CD4-positive, alpha-beta T cell treated with Interleukin-15 for 4 hours (primary cell): ENCODE data around the gene ZNF12.
"Not testable (repeated sequence)": the region's sequence is repeated elsewhere in the genome, so short reads cannot be mapped to it uniquely, and the experiment has no call there.

ENCODE experiments used
- DNase-seq: peaks from one replicate; pipeline ENCODE4 v3.0.0-alpha.2; 2020; ENCODE audit warnings: low spot score

The ZNF12 gene

DNA sequence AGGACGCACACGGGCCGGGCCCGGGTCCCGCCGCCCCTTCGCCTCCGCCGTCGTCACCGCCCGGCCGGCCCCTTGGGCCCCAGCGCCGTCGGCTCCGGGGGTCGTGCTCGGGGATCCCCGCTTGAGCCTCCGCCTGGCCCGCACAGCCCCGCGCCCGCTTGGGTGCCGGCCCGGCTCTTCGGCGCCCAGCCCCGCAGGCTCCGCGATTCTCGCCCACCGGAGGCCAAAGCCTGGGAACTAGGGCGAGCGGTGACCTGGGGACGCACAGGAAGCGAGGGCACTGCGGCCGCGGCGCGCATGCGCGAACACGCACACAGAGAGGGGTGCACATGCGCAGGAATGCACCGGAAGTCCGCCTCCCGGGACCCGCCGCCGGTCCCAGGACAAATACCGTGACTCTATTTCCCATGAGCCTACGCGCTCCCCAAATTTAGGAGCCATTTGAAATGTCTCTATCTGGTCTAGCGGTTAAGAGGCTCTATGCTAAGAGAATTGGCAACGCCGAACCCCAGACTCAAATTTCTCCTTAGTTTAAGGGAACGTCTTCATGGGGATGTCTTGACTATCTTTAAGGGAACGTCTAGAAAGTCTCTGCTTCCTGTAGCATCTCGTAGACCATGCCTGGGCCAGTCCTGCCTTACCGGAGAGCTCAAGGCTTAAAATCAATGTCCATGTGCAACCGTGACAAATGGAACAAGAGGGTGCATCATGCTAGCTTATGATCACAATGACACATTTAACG is at the start of gene ZNF12:
Gene ZNF12, minus strand, starts transcription at position 282 of the 742 bp plus-strand sequence. CDS start 1,774 bp downstream, outside the sequence.
- peak; percentile 95 for DNase-seq

DNA sequence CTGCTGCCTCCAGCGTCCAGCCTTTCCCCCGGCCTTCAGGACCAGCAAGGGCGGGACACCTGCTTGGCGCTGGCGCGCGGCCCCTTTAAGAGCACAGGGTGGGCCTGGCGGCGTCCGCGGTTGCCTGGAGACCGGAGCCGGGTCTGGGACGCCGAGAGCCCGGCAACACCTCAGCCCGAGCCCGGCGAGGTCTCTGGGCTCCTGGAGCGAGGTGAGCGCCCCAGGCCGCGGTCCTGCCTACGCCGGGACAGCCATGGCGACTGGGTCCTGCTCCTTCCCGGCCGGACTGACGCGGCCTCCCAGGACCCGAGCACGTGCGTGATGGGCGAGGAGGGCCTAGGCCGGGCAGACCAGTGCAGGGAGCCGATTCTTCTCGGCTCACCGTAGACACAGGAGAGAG is 47.2 kb upstream of the ZNF12 start, which contains the start of gene RSPH10B2:
Gene RSPH10B2, plus strand, starts transcription at position 140 of the 400 bp plus-strand sequence. CDS start 3,575 bp downstream, outside the sequence.
- not testable (repeated sequence) for DNase-seq

DNA sequence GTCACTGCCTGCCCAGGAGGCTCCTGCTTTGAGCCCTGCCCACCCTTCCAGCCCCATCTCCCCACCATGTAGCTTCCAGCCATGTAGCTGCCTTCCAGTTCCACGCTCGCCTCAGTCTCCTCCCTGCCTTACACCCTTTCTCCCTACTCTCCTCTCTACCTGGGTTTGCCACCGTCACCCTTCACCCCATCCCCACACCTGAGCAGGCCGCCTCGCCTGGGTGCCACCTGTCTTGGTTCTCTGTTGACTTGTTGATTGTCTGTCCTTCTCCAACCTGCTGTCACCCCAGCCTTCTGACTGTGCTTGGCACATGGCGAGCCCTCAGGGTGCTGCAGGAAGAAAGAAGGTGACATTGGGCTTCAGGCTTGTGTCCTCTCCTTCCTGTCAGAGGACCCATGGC is 43.4 kb upstream of the ZNF12 start:
- not testable (repeated sequence) for DNase-seq

DNA sequence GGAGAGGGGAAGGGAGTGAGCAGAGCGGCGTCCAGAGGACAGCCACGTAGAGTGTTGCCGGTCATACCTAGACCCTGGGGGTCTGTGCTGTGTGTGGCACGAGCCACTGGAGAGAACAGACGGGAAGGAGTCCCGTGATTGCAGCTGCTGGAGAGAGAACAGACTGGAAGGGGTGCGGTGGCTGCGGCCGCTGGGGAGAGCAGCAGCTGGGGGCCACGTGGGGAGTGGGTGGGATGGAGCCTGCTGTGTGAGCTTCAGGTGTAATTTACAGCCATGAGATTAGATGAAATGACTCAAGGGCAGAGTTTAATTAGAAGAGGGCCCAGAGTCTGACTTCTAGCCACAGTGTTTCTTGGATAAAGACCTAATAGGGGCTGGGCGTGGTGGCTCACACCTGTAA is 42.6 kb upstream of the ZNF12 start:
- DNase-seq = not testable (repeated sequence)

DNA sequence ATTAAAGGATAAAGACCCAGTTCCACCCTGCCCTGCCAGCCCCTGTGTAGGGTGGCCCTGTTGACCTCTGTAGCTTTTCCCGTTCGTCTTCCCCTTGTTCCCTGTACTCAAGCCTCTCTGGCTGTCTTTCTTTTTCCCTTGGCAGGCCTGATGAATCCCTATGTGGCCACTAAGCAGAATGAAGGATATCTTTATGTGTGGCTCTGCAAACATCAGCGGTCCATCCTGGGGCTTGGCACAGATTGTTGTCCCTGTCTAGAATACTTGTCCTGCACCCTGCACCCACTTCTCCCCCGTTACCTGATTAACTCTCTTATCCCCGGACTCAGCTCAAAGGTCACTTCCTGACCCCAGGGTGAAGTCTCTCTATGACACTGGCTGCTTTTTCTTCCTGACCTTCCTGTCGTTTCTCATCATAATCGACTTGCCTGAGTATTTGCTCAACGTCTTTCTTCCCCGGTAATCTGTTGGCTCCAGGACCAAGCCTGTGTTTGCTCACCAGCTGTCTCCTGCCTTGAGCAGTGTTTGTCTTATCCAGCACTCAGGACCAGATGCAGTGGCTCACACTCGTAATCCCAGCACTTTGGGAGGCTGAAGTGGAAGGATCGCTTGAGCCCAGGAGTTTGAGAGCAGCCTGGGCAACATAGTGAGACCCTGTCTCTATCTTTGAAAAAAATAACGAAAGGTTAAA is 37.8 kb upstream of the ZNF12 start:
- DNase-seq = not testable (repeated sequence)

DNA sequence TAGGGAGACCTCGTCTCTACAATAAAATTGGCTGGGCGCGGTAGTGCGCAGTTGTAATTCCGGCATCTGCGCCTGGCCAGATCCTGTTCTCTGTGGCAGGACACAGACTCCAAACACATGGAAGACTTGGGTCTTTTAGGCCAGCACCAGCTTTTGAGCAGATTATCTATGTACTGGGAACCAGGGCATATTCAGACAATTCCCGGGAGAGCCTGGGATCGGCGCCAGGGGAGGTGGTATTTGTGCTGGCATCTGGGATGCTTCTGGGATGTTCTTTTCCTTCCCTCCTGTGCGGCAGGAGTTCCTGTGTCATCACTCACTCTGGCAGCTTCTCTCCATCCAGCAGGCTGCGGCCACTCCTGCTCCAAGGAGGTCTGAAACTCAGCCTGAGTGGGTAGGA is 31.7 kb upstream of the ZNF12 start:
- DNase-seq = not testable (repeated sequence)

DNA sequence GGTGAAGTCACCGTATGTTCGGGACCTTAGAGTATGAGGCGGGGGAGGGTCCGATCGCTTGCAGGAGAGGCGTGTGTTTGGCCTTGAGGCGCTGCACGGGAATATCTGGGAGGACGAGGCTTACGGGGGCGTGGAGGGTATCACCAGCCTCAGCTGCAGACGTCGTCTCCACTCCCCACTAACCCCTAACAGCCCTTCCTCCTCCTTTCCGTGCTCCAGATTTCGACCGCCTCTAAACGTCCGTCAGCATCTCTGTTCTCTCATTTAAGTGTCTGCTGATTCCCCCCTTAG is 23.5 kb upstream of the ZNF12 start:
- no peak for DNase-seq

DNA sequence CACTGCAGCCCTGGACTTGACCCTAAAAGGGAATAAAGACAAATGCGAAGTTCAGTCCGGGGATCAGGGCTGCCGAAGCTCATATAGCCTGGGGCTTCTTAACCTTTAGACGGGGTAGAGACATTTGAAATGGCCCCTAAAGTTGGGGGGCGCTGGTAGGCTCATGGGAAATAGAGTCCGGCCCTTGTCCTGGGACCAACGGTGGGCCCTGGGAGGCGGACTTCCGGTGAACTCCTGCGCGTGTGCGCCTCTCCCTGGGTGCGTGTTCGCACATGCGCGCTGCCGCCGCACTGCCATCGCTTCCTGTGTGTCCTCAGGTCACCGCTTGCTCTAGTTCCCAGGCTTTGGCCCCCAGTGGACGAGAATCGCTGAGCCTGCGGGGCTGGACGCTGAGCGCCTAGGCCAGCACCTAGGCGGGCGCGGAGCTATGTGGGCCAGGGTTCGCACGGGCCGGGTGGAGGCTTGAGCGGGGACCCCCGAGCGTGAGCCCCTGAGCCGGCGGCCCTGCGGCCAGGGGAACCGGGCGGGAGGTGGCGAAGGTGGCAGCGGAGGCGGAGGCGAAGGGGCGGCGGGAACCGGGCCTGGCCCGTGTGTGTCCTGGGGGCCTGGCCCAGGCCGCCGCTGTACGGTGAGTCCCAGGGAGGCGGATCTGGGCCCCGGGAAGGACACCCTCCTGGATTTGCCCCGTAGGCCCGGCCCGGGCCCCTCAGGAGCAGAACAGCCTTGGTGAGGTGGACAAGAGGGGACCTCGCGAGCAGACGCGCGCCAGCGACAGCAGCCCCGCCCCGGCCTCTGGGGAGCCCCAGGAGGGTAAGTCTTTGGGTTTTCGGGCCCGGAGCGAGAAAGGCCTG is 23.0 kb upstream of the ZNF12 start:
- peak; percentile 85 for DNase-seq

DNA sequence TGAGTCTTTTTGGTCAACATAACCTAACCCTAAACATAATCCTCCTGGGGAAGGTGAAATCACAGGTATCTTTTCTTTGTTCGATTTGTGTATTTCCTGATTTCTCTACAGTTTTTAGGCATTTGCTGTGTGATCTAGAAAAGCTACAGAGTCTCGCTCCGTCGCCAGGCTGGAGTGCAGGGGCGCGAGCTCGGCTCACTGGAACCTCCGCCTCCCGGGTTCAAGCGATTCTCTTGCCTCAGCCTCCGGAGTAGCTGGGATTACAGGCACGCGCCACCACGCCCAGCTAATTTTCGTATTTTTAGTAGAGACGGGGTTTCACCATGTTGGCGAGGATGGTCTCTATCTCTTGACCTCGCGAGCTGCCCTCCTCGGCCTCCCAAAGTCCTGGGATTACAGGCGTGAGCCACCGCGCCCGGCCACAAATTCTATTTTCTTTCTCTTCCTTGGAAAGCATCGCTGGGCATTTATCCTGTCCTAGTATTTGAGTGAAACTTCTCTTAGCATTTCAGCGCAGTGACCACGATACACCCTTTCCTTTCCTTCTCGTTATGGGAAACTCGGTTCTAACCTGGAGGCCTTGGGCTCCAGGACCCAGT is 22.2 kb upstream of the ZNF12 start:
- not testable (repeated sequence) for DNase-seq

DNA sequence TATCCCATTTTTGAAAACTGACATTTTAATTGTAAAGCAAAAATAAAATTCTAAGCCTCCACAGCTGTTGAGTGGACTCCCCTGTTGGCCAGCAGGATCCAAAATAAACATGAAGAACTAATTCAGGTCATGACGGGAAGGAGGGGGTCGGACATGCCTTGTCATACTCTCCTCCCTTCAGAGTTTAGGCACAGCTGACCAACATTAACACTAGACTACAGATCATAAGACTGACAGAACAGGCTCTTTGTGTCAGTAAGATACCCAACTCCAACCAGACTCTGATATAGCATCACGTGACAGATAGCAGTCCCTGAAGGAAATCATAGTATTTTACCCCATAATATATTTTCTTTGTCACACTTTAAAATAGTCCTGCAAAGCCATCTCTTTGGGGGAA is 20.9 kb upstream of the ZNF12 start:
- no peak for DNase-seq

DNA sequence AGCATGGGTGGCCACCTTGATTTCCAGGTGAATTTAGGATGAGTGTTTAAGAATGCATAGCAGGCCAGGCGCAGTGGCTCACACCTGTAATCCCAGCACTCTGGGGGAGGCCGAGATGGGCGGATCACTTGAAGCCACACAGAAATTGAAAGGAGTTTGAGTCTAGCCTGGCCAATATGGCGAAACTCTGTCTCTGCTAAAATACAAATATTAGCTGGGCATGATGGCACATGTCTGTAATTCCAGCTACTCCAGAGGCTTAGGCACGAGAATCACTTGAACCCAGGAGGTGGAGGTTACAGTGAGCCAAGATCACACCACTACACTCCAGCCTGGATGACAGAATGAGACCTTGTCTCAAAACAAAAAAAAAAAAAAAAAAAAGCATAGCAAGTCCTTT is 19.6 kb upstream of the ZNF12 start:
- DNase-seq = not testable (repeated sequence)

DNA sequence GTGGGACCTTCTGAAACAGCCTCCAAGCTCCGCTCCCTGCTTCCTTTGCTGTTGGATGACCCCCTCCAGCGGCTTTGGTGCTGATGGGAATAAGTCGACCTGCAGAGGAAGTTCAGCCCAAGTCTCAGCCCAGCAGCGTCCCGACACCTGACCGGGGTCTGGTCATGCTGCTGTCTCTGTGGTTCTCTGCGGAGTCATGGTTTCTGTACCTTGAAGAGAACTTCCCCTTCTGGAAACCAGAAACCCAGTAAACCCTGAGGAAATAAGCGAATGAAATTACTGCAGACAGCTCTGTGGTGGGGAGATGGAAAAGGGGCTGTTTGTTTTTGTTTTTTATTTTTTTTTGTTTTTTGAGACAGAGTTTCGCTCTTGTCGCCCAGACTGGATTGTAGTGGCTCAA is 18.3 kb upstream of the ZNF12 start:
- no peak for DNase-seq

DNA sequence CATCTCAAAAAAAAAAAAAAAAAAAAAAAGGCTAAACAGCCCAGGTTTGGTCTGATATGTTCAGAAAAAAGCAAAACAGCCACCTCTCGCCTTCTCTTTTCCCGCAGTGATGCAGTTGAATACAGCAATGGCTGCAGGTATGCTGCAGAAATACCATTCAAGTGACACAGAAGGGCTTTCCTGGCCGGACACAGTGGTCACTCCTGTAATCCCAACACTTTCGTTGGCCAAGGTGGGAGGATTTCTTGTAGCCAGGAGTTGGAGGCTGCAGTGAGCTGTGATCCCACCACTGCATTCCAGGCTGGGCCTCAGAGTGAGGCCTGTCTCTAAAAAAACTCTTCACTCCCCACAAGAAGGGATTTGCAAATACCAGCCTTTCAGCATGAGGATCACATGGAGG is 17.6 kb upstream of the ZNF12 start:
- not testable (repeated sequence) for DNase-seq

DNA sequence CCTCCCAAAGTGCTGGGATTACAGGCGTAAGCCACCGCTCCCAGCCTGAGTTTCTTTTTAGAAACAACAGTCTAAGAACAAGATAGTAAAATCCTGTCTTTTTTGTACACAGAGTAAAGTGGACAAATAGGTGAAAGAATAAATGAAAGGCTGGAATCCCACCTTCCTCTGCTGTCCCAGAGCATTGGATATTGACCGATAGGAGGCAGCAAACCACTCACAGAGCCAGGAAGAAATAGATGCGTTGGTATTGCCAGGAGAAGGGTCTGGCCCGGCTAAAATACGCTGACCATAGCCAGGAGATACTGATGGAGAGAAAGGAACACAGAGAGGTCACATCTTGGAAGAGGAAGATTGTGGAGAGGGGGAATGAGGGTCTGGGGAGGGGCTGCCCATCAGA is 11.4 kb upstream of the ZNF12 start:
- DNase-seq = no peak

DNA sequence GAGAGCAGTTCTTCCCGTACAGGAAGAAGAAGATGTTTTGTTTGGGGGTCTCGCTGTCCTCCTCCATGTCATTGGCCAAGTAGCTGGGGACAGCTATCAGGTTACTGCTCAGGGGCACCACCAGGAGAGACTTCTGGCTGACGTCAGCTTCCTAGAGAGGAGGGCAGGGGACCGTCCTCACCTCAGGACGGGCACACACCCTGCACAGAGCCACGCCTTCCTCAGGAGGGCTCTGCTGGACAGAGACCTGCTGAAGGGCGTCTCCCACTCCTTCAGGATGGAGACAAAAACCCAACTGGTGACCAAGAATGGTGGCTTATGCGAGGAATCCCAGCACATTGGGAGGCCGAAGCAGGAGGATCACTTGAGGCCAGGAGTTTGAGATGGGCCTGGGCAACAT is 9.2 kb upstream of the ZNF12 start:
- DNase-seq = not testable (repeated sequence)

DNA sequence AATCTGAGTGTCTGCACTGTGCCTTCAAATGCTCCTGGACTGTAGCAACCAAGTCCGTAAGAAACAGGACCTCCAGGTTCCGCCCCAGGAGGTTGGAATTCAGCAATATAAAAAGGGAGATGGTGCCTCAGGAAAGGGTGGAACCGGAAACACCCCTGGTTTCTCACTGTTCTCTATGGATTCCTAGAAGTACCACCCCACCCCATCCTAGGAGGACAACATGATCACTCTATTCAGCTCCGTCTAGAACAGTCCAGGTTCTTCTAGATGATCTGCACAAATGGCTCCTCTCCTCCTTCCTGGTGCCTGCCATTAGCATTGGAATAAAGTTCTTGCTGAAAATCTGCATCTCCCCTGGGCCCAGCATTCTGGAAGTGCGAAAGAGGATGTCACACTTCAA is 7.6 kb upstream of the ZNF12 start:
- no peak for DNase-seq

DNA sequence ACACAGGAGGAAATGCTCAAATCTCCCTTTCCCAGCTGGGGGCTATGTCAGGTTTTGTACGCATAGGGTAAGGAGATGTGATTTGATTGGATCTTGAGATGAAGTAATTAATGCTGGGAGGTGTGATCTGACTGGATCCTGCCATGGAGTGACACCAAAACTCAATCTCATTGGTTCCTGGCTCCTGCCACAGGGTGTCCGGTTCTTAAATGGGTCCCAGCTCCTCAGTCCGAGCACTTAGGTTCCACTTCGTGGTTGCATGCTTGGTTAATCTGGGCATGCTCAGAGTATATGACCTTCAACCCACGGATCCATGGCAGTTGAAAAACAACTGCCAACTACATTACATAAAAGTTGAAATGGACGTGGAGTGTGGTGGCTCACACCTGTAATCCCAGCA is 3.1 kb upstream of the ZNF12 start:
- DNase-seq = no peak

DNA sequence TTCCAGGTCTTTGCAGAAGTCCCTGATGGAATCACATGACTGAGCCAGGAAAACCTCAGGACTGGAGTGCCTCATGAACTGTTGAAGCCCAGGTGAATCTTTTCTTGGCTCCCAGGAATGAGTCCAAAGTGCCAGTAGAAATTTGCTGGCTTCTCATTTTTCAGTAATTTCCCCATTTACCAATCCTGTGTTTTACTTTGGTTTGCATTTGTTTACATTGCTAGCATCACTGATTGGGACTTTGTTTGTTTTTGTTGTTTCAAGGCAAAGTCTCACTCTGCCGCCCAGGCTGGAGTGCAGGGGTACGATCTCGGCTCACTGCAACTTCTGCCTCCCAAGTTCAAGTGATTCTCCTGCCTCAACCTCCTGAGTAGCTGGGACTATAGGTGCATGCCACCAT is 1.6 kb upstream of the ZNF12 start:
- DNase-seq = no peak

DNA sequence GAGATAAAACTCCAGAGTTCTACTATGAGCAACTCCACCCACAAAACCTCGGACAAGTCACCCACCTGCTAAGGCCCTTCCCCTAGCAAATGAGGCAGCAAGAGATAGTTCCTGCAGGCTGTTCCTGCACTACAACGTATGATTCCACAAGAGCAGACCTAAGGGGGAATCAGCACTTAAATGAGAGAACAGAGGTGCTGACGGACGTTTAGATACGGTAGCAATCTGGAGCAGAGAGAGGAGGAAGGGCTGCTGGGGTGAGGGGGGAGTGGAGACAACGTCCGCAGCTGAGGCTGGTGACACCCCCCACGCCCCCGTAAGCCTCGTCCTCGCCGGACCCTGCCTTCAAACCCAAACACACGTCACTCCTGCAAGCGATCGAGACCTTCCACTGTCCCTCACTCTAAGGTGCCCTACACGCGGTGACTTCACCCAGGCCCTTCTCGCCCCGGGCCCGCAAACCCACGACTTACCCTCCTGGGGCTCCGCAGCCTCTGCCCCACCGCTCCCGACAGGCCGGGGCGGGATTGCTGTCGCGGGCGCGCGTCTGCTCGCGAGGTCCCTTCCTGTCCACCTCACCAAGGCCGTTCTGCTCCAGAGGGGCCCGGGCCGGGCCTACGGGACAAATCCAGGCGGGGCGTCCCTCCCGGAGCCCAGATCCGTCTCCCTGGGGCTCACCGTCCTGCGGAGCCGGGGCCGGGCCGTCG is 635 bp downstream of the ZNF12 start:
- no peak for DNase-seq

DNA sequence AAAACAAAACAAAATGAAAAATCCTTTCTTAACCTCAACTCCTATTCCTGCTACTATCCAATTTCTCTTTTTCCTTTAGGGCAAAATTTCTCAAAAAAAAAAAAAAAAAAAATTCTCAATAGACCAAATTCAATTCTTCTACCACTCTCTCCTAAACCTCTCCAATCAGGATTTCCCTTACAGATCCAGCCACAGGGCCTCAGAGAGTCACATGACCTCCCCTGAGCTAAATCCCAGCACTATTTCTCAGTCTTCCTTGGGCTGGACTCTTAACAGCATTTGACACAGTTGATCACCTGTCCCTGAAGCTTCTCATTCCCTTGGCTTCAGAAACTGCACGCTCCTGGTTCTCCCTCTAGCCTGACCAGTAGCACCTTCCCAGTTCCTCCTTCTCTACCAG is 4.9 kb downstream of the ZNF12 start:
- DNase-seq = no peak

DNA sequence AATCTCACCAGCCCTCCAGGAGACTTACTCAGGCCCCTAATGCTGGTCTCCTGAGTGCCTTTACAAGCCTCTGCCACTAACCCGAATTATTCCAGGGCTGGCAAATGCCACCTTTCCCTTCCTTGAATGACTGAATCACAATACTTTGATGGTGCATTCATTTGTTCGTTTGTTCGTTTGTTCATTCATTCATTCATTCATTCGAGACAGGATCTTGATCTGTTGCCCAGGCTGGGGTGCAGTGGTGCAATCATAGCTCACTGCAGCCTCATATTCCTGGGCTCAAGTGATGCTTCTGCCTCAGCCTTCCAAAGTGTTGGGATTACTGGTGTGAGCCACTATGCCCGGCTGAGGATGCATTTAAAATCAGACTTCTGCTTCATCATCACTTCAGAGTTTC is 6.0 kb downstream of the ZNF12 start:
- no peak for DNase-seq

DNA sequence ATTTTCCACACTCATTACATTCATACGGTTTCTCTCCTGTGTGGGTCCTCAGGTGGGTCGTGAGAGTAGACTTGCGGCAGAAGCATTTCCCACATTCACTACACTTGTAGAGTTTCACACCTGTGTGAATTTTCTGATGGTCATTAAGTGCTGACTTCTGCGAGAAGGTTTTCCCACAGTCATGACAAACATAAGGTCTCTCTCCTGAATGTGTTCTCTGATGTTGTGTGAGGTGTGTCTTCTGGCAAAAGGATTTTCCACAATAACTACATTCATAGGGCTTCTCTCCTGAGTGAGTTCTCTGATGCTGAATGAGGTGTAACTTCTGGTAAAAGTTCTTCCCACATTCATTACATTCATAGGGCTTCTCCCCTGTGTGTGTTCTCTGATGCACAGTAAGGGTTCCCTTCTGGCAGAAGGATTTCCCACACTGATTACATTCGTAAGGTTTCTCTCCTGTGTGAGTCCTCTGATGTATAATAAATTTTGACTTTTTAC is 15.1 kb downstream of the ZNF12 start:
- no peak for DNase-seq
